Measurements from ENCODE around the gene P2RY14. TPM values are rescaled to one million over a fixed set of nuclear protein-coding genes. Genes with fewer than 3 reads are reported as not detected.

P2RY14 gene
- total RNA-seq, result 1.6 TPM

DNA sequence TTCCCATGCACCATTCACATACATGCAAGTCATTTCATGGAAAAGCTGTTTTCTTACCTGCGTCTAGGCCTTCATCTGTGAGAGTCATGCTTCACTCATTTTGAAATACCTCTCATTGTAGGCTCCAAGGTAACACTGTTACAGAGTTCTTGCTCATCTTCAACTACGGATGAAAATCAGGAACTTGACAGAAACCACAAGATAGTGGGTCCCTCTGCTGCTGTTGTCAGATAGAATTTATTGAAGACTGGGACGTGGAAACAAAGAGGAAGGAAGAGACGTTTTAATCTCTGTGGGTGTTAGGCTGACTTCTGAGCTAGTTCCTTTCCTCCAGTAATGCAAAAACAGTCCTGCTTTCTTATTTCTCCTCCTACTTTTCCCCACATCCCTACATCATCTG lies at the start of gene P2RY14:
Gene P2RY14 (minus strand): TSS at position 313 of the 400 bp plus-strand sequence. CDS start 64,226 bp downstream, outside the sequence.
- peak within 1 kb of the TSS; percentile 21 for H3K27ac ChIP-seq (ENCODE audit: low read depth, low read length)
- H3K4me3 ChIP-seq (ENCODE audit: low read length in 3 of 3), result no peak within 1 kb of the TSS
- H3K36me3 ChIP-seq (ENCODE audit: control insufficient read depth in 3 of 3, insufficient read depth in 3 of 3, low read length in 3 of 3), result no peaks in the 10 kb centered on the region
- no peaks in the 10 kb centered on the region for H3K27me3 ChIP-seq (ENCODE audit: control insufficient read depth in 3 of 3, insufficient read depth in 3 of 3, low read length in 3 of 3)
- H3K9me3 ChIP-seq (ENCODE audit: control insufficient read depth in 3 of 3, low read length in 3 of 3), result no peaks in the 10 kb centered on the region
- H3K4me1 ChIP-seq (ENCODE audit: control insufficient read depth in 3 of 3, insufficient read depth in 3 of 3, low read length in 3 of 3), result no peaks in the 10 kb centered on the region
- H3K9ac ChIP-seq (ENCODE audit: low read depth in 1 of 3, low read length in 3 of 3), result no peak within 1 kb of the TSS

- H3K36me3 ChIP-seq (ENCODE audit: control insufficient read depth in 3 of 3, insufficient read depth in 3 of 3, low read length in 3 of 3), result no peaks in the 10 kb centered on the region
- no peak overlapping the region for H3K9ac ChIP-seq (ENCODE audit: low read depth in 1 of 3, low read length in 3 of 3)
- no peak overlapping the region for H3K27ac ChIP-seq (ENCODE audit: low read depth, low read length)
- no peak overlapping the region for H3K4me3 ChIP-seq (ENCODE audit: low read length in 3 of 3)
- H3K4me1 ChIP-seq (ENCODE audit: control insufficient read depth in 3 of 3, insufficient read depth in 3 of 3, low read length in 3 of 3), result no peaks in the 10 kb centered on the region
- no peaks in the 10 kb centered on the region for H3K9me3 ChIP-seq (ENCODE audit: control insufficient read depth in 3 of 3, low read length in 3 of 3)
- no peaks in the 10 kb centered on the region for H3K27me3 ChIP-seq (ENCODE audit: control insufficient read depth in 3 of 3, insufficient read depth in 3 of 3, low read length in 3 of 3)
Observed at GRCh38 chr3:151327571-151328198, 49.3 kb upstream of the P2RY14 start.

DNA sequence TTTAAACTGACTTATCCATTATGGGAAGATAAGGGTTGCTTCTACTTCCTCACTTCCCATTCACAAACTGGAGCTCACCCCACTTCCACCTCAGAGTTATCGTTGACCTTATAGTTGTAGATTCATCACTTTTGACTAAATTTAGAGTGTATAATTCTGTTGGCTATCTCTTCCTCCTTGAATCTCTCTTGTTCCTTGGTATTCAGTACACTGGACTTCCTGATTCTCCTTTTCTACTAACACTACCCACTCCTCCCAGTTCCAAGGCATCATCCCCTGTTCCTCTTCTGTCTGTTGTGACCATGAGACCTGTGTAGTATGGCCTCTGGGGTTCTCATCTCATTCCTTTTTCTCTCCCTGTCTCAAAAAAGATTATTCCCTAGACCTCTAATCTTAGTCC lies 44.2 kb upstream of the P2RY14 start:
- no peaks in the 10 kb centered on the region for H3K27me3 ChIP-seq (ENCODE audit: control insufficient read depth in 3 of 3, insufficient read depth in 3 of 3, low read length in 3 of 3)
- no peak overlapping the region for H3K4me3 ChIP-seq (ENCODE audit: low read length in 3 of 3)
- H3K9me3 ChIP-seq (ENCODE audit: control insufficient read depth in 3 of 3, low read length in 3 of 3), result no peaks in the 10 kb centered on the region
- no peak overlapping the region for H3K27ac ChIP-seq (ENCODE audit: low read depth, low read length)
- no peak overlapping the region for H3K9ac ChIP-seq (ENCODE audit: low read depth in 1 of 3, low read length in 3 of 3)
- no peaks in the 10 kb centered on the region for H3K36me3 ChIP-seq (ENCODE audit: control insufficient read depth in 3 of 3, insufficient read depth in 3 of 3, low read length in 3 of 3)
- H3K4me1 ChIP-seq (ENCODE audit: control insufficient read depth in 3 of 3, insufficient read depth in 3 of 3, low read length in 3 of 3), result no peaks in the 10 kb centered on the region

- Histone ChIP-seq H3K27ac (ENCODE audit: low read depth, low read length) (no peak overlapping the region), H3K9ac (ENCODE audit: low read depth in 1 of 3, low read length in 3 of 3) (no peak overlapping the region), H3K36me3 (ENCODE audit: control insufficient read depth in 3 of 3, insufficient read depth in 3 of 3, low read length in 3 of 3) (no peaks in the 10 kb centered on the region), H3K4me3 (ENCODE audit: low read length in 3 of 3) (no peak overlapping the region), H3K4me1 (ENCODE audit: control insufficient read depth in 3 of 3, insufficient read depth in 3 of 3, low read length in 3 of 3) (no peaks in the 10 kb centered on the region), H3K27me3 (ENCODE audit: control insufficient read depth in 3 of 3, insufficient read depth in 3 of 3, low read length in 3 of 3) (no peaks in the 10 kb centered on the region), H3K9me3 (ENCODE audit: control insufficient read depth in 3 of 3, low read length in 3 of 3) (no peaks in the 10 kb centered on the region)
Observed at GRCh38 chr3:151321526-151321925, 43.2 kb upstream of the P2RY14 start.

DNA sequence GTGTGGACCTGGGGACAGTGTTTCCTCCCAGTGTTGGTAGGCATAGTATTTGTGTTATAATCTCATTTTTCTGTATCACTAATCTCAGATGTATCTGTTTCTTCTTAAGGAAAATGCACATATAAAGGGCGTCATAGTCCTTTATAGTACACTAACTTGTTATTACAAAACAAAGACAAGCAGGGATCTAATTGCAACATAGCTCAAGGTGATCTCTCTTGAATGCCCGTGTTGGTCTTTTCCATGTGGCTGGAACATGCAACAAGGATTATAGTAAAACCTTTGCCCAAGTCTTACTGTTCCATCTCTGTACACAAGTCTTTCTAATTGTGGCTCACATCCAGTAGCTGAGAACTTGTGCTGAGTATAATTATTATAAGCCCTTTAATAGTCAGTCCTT lies 41.8 kb upstream of the P2RY14 start:
- no peak overlapping the region for H3K4me3 ChIP-seq (ENCODE audit: low read length in 3 of 3)
- no peak overlapping the region for H3K27ac ChIP-seq (ENCODE audit: low read depth, low read length)
- H3K27me3 ChIP-seq (ENCODE audit: control insufficient read depth in 3 of 3, insufficient read depth in 3 of 3, low read length in 3 of 3), result no peaks in the 10 kb centered on the region
- H3K36me3 ChIP-seq (ENCODE audit: control insufficient read depth in 3 of 3, insufficient read depth in 3 of 3, low read length in 3 of 3), result no peaks in the 10 kb centered on the region
- no peaks in the 10 kb centered on the region for H3K9me3 ChIP-seq (ENCODE audit: control insufficient read depth in 3 of 3, low read length in 3 of 3)
- H3K9ac ChIP-seq (ENCODE audit: low read depth in 1 of 3, low read length in 3 of 3), result no peak overlapping the region
- no peaks in the 10 kb centered on the region for H3K4me1 ChIP-seq (ENCODE audit: control insufficient read depth in 3 of 3, insufficient read depth in 3 of 3, low read length in 3 of 3)

DNA sequence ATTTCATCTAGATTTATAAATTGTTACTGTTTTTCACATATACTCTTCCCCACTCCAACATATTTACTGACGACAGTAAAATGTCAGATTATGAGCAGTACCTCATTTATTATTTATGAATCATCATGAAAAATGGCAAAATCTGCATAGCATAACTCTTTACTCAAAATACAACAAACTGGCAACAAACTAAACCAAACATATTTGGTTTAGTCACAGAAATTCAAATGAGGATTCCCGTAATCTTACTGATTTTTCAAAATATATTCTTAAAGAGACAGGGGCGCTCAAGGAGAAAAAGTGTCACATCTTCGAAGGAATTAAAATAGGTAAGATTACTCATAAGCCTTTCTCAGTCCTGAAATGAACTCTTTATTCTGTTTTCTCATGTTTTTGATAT lies 41.3 kb upstream of the P2RY14 start:
- Histone ChIP-seq H3K4me3 (ENCODE audit: low read length in 3 of 3) (no peak overlapping the region), H3K27me3 (ENCODE audit: control insufficient read depth in 3 of 3, insufficient read depth in 3 of 3, low read length in 3 of 3) (no peaks in the 10 kb centered on the region), H3K4me1 (ENCODE audit: control insufficient read depth in 3 of 3, insufficient read depth in 3 of 3, low read length in 3 of 3) (no peaks in the 10 kb centered on the region), H3K9me3 (ENCODE audit: control insufficient read depth in 3 of 3, low read length in 3 of 3) (no peaks in the 10 kb centered on the region), H3K9ac (ENCODE audit: low read depth in 1 of 3, low read length in 3 of 3) (no peak overlapping the region), H3K36me3 (ENCODE audit: control insufficient read depth in 3 of 3, insufficient read depth in 3 of 3, low read length in 3 of 3) (no peaks in the 10 kb centered on the region), H3K27ac (ENCODE audit: low read depth, low read length) (no peak overlapping the region)

GRCh38 chr3:151318991-151319390 lies 40.6 kb upstream of the P2RY14 start:
- Histone ChIP-seq H3K36me3 (ENCODE audit: control insufficient read depth in 3 of 3, insufficient read depth in 3 of 3, low read length in 3 of 3) (no peaks in the 10 kb centered on the region), H3K27ac (ENCODE audit: low read depth, low read length) (no peak overlapping the region), H3K27me3 (ENCODE audit: control insufficient read depth in 3 of 3, insufficient read depth in 3 of 3, low read length in 3 of 3) (no peaks in the 10 kb centered on the region), H3K9ac (ENCODE audit: low read depth in 1 of 3, low read length in 3 of 3) (no peak overlapping the region), H3K9me3 (ENCODE audit: control insufficient read depth in 3 of 3, low read length in 3 of 3) (no peaks in the 10 kb centered on the region), H3K4me1 (ENCODE audit: control insufficient read depth in 3 of 3, insufficient read depth in 3 of 3, low read length in 3 of 3) (no peaks in the 10 kb centered on the region), H3K4me3 (ENCODE audit: low read length in 3 of 3) (no peak overlapping the region)

GRCh38 chr3:151318313-151318712 lies 40.0 kb upstream of the P2RY14 start:
- no peaks in the 10 kb centered on the region for H3K4me1 ChIP-seq (ENCODE audit: control insufficient read depth in 3 of 3, insufficient read depth in 3 of 3, low read length in 3 of 3)

GRCh38 chr3:151316267-151316991 lies 38.1 kb upstream of the P2RY14 start, which contains the start of gene GPR87:
Gene GPR87 (minus strand): TSS chr3:151316820. CDS start chr3:151300100, 16,720 bp downstream.
- Histone ChIP-seq H3K9me3 (ENCODE audit: control insufficient read depth in 3 of 3, low read length in 3 of 3) (no peaks in the 10 kb centered on the region), H3K9ac (ENCODE audit: low read depth in 1 of 3, low read length in 3 of 3) (no peak within 1 kb of the TSS), H3K27ac (ENCODE audit: low read depth, low read length) (no peak within 1 kb of the TSS), H3K27me3 (ENCODE audit: control insufficient read depth in 3 of 3, insufficient read depth in 3 of 3, low read length in 3 of 3) (no peaks in the 10 kb centered on the region), H3K4me3 (ENCODE audit: low read length in 3 of 3) (no peak within 1 kb of the TSS), H3K36me3 (ENCODE audit: control insufficient read depth in 3 of 3, insufficient read depth in 3 of 3, low read length in 3 of 3) (no peaks in the 10 kb centered on the region), H3K4me1 (ENCODE audit: control insufficient read depth in 3 of 3, insufficient read depth in 3 of 3, low read length in 3 of 3) (no peaks in the 10 kb centered on the region)

More at GRCh38 chr3:151318313-151318712, 40.0 kb upstream of the P2RY14 start:
- Histone ChIP-seq H3K27me3 (ENCODE audit: control insufficient read depth in 3 of 3, insufficient read depth in 3 of 3, low read length in 3 of 3) (no peaks in the 10 kb centered on the region), H3K4me3 (ENCODE audit: low read length in 3 of 3) (no peak overlapping the region), H3K27ac (ENCODE audit: low read depth, low read length) (no peak overlapping the region), H3K9ac (ENCODE audit: low read depth in 1 of 3, low read length in 3 of 3) (no peak overlapping the region), H3K9me3 (ENCODE audit: control insufficient read depth in 3 of 3, low read length in 3 of 3) (no peaks in the 10 kb centered on the region), H3K36me3 (ENCODE audit: control insufficient read depth in 3 of 3, insufficient read depth in 3 of 3, low read length in 3 of 3) (no peaks in the 10 kb centered on the region)

GRCh38 chr3:151315846-151316245 lies 37.5 kb upstream of the P2RY14 start:
- no peaks in the 10 kb centered on the region for H3K36me3 ChIP-seq (ENCODE audit: control insufficient read depth in 3 of 3, insufficient read depth in 3 of 3, low read length in 3 of 3)
- no peaks in the 10 kb centered on the region for H3K4me1 ChIP-seq (ENCODE audit: control insufficient read depth in 3 of 3, insufficient read depth in 3 of 3, low read length in 3 of 3)
- H3K4me3 ChIP-seq (ENCODE audit: low read length in 3 of 3), result no peak overlapping the region
- no peak overlapping the region for H3K9ac ChIP-seq (ENCODE audit: low read depth in 1 of 3, low read length in 3 of 3)
- H3K27ac ChIP-seq (ENCODE audit: low read depth, low read length), result no peak overlapping the region
- H3K27me3 ChIP-seq (ENCODE audit: control insufficient read depth in 3 of 3, insufficient read depth in 3 of 3, low read length in 3 of 3), result no peaks in the 10 kb centered on the region
- H3K9me3 ChIP-seq (ENCODE audit: control insufficient read depth in 3 of 3, low read length in 3 of 3), result no peaks in the 10 kb centered on the region
